AG20443 (cell line): ENCODE results near the gene LMNTD2.
"Not testable (repeated sequence)": the region's sequence is repeated elsewhere in the genome, so short reads cannot be mapped to it uniquely, and the experiment has no call there.

Source experiments
- DNase-seq: peaks from one replicate; pipeline ENCODE4 v3.0.0; 2012; ENCODE audit warnings: low spot score, mixed read lengths

The LMNTD2 gene

GRCh38 chr11:532986-533585, 27.5 kb downstream of the LMNTD2 start:
- DNase-seq: no peak

GRCh38 chr11:532527-532985, 28.0 kb downstream of the LMNTD2 start:
- DNase-seq: no peak

- DNase-seq: no peak
Measured at GRCh38 chr11:531919-532526, 28.5 kb downstream of the LMNTD2 start.

- no peak for DNase-seq
Measured at GRCh38 chr11:530960-531831, 29.3 kb downstream of the LMNTD2 start.

GRCh38 chr11:529728-530411, 30.7 kb downstream of the LMNTD2 start:
- no peak for DNase-seq

- no peak for DNase-seq
Measured at GRCh38 chr11:528815-529727, 31.5 kb downstream of the LMNTD2 start.

- DNase-seq: no peak
Measured at GRCh38 chr11:528166-528814, 32.2 kb downstream of the LMNTD2 start.

GRCh38 chr11:526192-526591, 34.3 kb downstream of the LMNTD2 start:
- no peak for DNase-seq

- DNase-seq: no peak
Measured at GRCh38 chr11:521177-521688, 39.3 kb downstream of the LMNTD2 start.

- DNase-seq: no peak
Measured at GRCh38 chr11:520428-521176, 39.9 kb downstream of the LMNTD2 start.

- DNase-seq: peak; percentile 95
Measured at GRCh38 chr11:518463-519202, 41.9 kb downstream of the LMNTD2 start.

GRCh38 chr11:516918-517685, 43.4 kb downstream of the LMNTD2 start:
- not testable (repeated sequence) for DNase-seq

GRCh38 chr11:516400-516799, 44.1 kb downstream of the LMNTD2 start:
- no peak for DNase-seq

GRCh38 chr11:515131-515530, 45.4 kb downstream of the LMNTD2 start:
- DNase-seq: no peak

- no peak for DNase-seq
Measured at GRCh38 chr11:514606-515005, 45.9 kb downstream of the LMNTD2 start.

GRCh38 chr11:512761-513595, 47.6 kb downstream of the LMNTD2 start:
- DNase-seq: no peak

GRCh38 chr11:508956-509355, 51.6 kb downstream of the LMNTD2 start:
- DNase-seq: no peak
